K562 (cell line): Measurements from ENCODE around the gene RBBP4. TPM values are rescaled to one million over a fixed set of nuclear protein-coding genes. Genes with fewer than 3 reads are reported as not detected.

Experiments used
- GTF2A2 ChIP-seq: IDR thresholded peaks from 2 replicates; pipeline ENCODE4 v1.6.1; 2016; ENCODE audit warnings: mild to moderate bottlenecking, missing genetic modification characterization, missing compliant biosample characterization
- HMG20B ChIP-seq: fragments of 250-450 bp; sonication (Bioruptor Pico); IDR thresholded peaks from 2 replicates; pipeline ENCODE4 v1.5.0; 2021; ENCODE audit warnings: mild to moderate bottlenecking
- JUND ChIP-seq, 2 experiments: IDR thresholded peaks; 2 replicates in 1 of 2; 3 replicates in 1 of 2; pipeline ENCODE4 v1.6.1; 2011; ENCODE audit warnings: borderline replicate concordance in 2 of 2, low read depth in 2 of 2, low read length in 2 of 2, improper control_type of control experiment in 1 of 2, missing biosample characterization in 1 of 2, missing genetic modification characterization in 1 of 2, missing genetic modification reagents in 1 of 2
- KAT2B ChIP-seq: IDR thresholded peaks from one replicate; pipeline ENCODE4 v1.6.1; 2012; ENCODE audit warnings: low read depth, mild to moderate bottlenecking, control low read depth, inconsistent platforms, low read length, moderate library complexity
- NCOR1 ChIP-seq: fragments of 450-650 bp; IDR thresholded peaks from 2 replicates; pipeline ENCODE4 v1.6.1; 2016; ENCODE audit warnings: mild to moderate bottlenecking, moderate library complexity
- ZNF707 ChIP-seq: fragments of 250-450 bp; sonication (Bioruptor Pico); conservative IDR thresholded peaks from 2 replicates; pipeline ENCODE4 v1.8.0; 2022; ENCODE audit warnings: inconsistent platforms, mild to moderate bottlenecking, moderate library complexity
- polyA plus RNA-seq, 8 experiments: library from polyadenylated mRNA; depleted of rRNA in 4 of 8; stranded (reverse) in 5 of 8; unstranded in 3 of 8; fragments of >200 nt; fragmentation: Nextera tagmentation in 2 of 8; fragmentation: Illumina TruSeq in 1 of 8; extraction: Ambion mirVana in 2 of 8; extraction: Trizol in 1 of 8; gene quantifications; 2 replicates each; pipeline versions ENCODE4 v1.2.1 to v1.2.3, GENCODE V29; 2011 to 2014; ENCODE audit warnings: inconsistent platforms in 1 of 8, missing spikeins in 1 of 8
- total RNA-seq, 7 experiments: library from RNA; depleted of rRNA in 6 of 7; stranded (reverse); fragments of >200 nt in 6 of 7; fragmentation: Illumina TruSeq in 2 of 7; extraction: Trizol in 2 of 7; gene quantifications; 2 replicates each; pipeline versions ENCODE4 v1.2.1 to v1.2.3, GENCODE V29; 2011 to 2021; ENCODE audit warnings: low replicate concordance in 1 of 7
- TF ChIP-seq, protein P1 (sequence below): fragments of 450-650 bp; IDR thresholded peaks from 2 replicates; pipeline ENCODE4 v1.6.1; 2016; ENCODE audit warnings: mild to moderate bottlenecking, moderate library complexity
- TF ChIP-seq, protein P2 (sequence below): sonication (generic); formaldehyde crosslinking; IDR thresholded peaks from 2 replicates; pipeline ENCODE4 v1.8.0; 2022; ENCODE audit warnings: missing genetic modification reagents, mild to moderate bottlenecking, borderline replicate concordance
- TF ChIP-seq, protein P3 (sequence below): fragments of 450-650 bp; formaldehyde crosslinking; IDR thresholded peaks from 2 replicates; pipeline ENCODE4 v1.4.0; 2020; ENCODE audit warnings: mild to moderate bottlenecking, moderate library complexity

Gene RBBP4
- total and polyA plus RNA-seq, 9 of the 15 experiments (the other 6 are each of a cell fraction or from before 2014, with no cell fraction given): 185 to 409 (median 259) TPM

DNA sequence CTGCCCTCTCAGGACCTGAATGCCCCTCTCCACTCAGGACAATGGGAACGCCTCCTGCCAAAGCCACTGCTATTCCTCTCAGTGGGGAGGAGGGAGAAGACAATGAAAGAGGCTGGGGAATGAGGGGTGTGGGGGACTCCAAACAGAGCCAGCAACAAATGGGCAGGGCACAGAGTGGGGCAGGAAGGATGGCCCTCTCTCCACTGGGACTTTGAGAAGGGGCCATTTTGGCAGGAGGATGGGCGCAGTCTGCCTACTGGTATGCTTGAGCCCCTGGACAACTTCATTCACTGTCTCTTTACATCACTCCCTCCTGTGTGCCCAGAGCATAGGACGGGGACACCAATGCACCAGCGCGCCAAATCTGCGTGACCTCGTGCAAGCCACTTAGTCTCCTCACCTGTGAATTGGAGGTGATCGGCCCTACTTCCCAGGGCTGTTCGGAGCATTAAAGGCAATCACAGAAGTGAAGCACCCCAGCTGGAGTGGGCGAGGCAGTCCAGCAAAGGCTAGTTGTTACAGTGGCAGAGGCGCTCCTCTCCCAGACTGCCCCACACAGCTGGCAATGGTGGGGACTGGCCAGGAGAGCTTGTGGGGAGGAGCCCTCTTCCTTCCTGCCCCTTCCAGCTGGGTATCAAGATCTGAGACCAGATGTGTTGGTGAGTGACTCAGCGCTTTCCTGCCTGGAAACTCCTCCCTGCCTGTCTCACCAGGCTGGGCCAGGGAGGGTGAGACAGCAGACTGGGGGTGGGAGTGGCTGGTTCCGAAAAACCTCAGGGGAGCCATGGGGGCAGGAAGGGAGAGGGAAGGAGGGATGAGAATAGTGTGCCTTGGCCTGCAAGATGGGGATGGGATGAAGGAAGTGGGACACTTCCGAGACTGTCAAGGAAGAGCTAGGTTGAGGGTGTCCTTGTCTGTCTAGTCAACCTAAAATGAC is 73.9 kb downstream of the RBBP4 start (continued):
- TF ChIP-seq, protein P1, sequence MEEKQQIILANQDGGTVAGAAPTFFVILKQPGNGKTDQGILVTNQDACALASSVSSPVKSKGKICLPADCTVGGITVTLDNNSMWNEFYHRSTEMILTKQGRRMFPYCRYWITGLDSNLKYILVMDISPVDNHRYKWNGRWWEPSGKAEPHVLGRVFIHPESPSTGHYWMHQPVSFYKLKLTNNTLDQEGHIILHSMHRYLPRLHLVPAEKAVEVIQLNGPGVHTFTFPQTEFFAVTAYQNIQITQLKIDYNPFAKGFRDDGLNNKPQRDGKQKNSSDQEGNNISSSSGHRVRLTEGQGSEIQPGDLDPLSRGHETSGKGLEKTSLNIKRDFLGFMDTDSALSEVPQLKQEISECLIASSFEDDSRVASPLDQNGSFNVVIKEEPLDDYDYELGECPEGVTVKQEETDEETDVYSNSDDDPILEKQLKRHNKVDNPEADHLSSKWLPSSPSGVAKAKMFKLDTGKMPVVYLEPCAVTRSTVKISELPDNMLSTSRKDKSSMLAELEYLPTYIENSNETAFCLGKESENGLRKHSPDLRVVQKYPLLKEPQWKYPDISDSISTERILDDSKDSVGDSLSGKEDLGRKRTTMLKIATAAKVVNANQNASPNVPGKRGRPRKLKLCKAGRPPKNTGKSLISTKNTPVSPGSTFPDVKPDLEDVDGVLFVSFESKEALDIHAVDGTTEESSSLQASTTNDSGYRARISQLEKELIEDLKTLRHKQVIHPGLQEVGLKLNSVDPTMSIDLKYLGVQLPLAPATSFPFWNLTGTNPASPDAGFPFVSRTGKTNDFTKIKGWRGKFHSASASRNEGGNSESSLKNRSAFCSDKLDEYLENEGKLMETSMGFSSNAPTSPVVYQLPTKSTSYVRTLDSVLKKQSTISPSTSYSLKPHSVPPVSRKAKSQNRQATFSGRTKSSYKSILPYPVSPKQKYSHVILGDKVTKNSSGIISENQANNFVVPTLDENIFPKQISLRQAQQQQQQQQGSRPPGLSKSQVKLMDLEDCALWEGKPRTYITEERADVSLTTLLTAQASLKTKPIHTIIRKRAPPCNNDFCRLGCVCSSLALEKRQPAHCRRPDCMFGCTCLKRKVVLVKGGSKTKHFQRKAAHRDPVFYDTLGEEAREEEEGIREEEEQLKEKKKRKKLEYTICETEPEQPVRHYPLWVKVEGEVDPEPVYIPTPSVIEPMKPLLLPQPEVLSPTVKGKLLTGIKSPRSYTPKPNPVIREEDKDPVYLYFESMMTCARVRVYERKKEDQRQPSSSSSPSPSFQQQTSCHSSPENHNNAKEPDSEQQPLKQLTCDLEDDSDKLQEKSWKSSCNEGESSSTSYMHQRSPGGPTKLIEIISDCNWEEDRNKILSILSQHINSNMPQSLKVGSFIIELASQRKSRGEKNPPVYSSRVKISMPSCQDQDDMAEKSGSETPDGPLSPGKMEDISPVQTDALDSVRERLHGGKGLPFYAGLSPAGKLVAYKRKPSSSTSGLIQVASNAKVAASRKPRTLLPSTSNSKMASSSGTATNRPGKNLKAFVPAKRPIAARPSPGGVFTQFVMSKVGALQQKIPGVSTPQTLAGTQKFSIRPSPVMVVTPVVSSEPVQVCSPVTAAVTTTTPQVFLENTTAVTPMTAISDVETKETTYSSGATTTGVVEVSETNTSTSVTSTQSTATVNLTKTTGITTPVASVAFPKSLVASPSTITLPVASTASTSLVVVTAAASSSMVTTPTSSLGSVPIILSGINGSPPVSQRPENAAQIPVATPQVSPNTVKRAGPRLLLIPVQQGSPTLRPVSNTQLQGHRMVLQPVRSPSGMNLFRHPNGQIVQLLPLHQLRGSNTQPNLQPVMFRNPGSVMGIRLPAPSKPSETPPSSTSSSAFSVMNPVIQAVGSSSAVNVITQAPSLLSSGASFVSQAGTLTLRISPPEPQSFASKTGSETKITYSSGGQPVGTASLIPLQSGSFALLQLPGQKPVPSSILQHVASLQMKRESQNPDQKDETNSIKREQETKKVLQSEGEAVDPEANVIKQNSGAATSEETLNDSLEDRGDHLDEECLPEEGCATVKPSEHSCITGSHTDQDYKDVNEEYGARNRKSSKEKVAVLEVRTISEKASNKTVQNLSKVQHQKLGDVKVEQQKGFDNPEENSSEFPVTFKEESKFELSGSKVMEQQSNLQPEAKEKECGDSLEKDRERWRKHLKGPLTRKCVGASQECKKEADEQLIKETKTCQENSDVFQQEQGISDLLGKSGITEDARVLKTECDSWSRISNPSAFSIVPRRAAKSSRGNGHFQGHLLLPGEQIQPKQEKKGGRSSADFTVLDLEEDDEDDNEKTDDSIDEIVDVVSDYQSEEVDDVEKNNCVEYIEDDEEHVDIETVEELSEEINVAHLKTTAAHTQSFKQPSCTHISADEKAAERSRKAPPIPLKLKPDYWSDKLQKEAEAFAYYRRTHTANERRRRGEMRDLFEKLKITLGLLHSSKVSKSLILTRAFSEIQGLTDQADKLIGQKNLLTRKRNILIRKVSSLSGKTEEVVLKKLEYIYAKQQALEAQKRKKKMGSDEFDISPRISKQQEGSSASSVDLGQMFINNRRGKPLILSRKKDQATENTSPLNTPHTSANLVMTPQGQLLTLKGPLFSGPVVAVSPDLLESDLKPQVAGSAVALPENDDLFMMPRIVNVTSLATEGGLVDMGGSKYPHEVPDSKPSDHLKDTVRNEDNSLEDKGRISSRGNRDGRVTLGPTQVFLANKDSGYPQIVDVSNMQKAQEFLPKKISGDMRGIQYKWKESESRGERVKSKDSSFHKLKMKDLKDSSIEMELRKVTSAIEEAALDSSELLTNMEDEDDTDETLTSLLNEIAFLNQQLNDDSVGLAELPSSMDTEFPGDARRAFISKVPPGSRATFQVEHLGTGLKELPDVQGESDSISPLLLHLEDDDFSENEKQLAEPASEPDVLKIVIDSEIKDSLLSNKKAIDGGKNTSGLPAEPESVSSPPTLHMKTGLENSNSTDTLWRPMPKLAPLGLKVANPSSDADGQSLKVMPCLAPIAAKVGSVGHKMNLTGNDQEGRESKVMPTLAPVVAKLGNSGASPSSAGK: peak; percentile 85
- TF ChIP-seq NCOR1: peak; percentile 82
- TF ChIP-seq JUND (IDR thresholded peaks at IDR 0.05; ENCODE audit: borderline replicate concordance, low read depth, low read length): peak; percentile 95
- TF ChIP-seq JUND (tag; IDR thresholded peaks at IDR 0.05; ENCODE audit: borderline replicate concordance, low read depth, low read length): peak; percentile 87; the same call in 1 of the 3 replicates
- TF ChIP-seq KAT2B: no peak
- TF ChIP-seq, protein P2, sequence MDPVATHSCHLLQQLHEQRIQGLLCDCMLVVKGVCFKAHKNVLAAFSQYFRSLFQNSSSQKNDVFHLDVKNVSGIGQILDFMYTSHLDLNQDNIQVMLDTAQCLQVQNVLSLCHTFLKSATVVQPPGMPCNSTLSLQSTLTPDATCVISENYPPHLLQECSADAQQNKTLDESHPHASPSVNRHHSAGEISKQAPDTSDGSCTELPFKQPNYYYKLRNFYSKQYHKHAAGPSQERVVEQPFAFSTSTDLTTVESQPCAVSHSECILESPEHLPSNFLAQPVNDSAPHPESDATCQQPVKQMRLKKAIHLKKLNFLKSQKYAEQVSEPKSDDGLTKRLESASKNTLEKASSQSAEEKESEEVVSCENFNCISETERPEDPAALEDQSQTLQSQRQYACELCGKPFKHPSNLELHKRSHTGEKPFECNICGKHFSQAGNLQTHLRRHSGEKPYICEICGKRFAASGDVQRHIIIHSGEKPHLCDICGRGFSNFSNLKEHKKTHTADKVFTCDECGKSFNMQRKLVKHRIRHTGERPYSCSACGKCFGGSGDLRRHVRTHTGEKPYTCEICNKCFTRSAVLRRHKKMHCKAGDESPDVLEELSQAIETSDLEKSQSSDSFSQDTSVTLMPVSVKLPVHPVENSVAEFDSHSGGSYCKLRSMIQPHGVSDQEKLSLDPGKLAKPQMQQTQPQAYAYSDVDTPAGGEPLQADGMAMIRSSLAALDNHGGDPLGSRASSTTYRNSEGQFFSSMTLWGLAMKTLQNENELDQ (CRISPR knock-in tag): no peak
- no peak for TF ChIP-seq ZNF707 (CRISPR knock-in tag)
- TF ChIP-seq GTF2A2: no peak
- TF ChIP-seq, protein P3, sequence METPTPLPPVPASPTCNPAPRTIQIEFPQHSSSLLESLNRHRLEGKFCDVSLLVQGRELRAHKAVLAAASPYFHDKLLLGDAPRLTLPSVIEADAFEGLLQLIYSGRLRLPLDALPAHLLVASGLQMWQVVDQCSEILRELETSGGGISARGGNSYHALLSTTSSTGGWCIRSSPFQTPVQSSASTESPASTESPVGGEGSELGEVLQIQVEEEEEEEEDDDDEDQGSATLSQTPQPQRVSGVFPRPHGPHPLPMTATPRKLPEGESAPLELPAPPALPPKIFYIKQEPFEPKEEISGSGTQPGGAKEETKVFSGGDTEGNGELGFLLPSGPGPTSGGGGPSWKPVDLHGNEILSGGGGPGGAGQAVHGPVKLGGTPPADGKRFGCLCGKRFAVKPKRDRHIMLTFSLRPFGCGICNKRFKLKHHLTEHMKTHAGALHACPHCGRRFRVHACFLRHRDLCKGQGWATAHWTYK (CRISPR knock-in tag): peak; percentile 46; the same call in 1 of the 2 replicates
- TF ChIP-seq HMG20B (CRISPR knock-in tag): no peak
